Testis (tissue), 2 donors: Measurements from ENCODE around the gene BUD31.

Experiments used
- POLR2A ChIP-seq: fragments of 450-650 bp; IDR thresholded peaks from one replicate; pipeline ENCODE4 v1.6.1; 2017; ENCODE audit warnings: antibody characterized with exemption, mild to moderate bottlenecking, moderate library complexity
- TF ChIP-seq, protein P1 (sequence below), 3 experiments: fragments of 450-650 bp in 2 of 3; fragments of 200-600 bp in 1 of 3; sonication (generic) in 1 of 3; IDR thresholded peaks; one replicate each; pipeline ENCODE4 v1.5.1; 2016 to 2019; ENCODE audit warnings: antibody characterized with exemption in 3 of 3, mild to moderate bottlenecking in 2 of 3, moderate library complexity in 1 of 3

GRCh38 chr7:99457650-99458493, 49.1 kb downstream of the BUD31 start:
- TF ChIP-seq, protein P1, sequence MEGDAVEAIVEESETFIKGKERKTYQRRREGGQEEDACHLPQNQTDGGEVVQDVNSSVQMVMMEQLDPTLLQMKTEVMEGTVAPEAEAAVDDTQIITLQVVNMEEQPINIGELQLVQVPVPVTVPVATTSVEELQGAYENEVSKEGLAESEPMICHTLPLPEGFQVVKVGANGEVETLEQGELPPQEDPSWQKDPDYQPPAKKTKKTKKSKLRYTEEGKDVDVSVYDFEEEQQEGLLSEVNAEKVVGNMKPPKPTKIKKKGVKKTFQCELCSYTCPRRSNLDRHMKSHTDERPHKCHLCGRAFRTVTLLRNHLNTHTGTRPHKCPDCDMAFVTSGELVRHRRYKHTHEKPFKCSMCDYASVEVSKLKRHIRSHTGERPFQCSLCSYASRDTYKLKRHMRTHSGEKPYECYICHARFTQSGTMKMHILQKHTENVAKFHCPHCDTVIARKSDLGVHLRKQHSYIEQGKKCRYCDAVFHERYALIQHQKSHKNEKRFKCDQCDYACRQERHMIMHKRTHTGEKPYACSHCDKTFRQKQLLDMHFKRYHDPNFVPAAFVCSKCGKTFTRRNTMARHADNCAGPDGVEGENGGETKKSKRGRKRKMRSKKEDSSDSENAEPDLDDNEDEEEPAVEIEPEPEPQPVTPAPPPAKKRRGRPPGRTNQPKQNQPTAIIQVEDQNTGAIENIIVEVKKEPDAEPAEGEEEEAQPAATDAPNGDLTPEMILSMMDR (IDR thresholded peaks at IDR 0.05): no peak
- no peak for TF ChIP-seq POLR2A
